GM12875 (cell line): Measurements from ENCODE around the gene HABP2.

Source experiments
- H3K4me3 ChIP-seq: one replicate; pipeline ENCODE4 v1.5.1; 2011; ENCODE audit warnings: low read depth, low read length, control low read depth
- TF ChIP-seq, protein P1 (sequence below): IDR thresholded peaks from 2 replicates; pipeline ENCODE4 v1.5.1; 2011; ENCODE audit warnings: low read depth, mild to moderate bottlenecking, control low read depth, inconsistent platforms, low read length, moderate library complexity, borderline replicate concordance; ENCODE audit not compliant: insufficient read depth

Gene HABP2

DNA sequence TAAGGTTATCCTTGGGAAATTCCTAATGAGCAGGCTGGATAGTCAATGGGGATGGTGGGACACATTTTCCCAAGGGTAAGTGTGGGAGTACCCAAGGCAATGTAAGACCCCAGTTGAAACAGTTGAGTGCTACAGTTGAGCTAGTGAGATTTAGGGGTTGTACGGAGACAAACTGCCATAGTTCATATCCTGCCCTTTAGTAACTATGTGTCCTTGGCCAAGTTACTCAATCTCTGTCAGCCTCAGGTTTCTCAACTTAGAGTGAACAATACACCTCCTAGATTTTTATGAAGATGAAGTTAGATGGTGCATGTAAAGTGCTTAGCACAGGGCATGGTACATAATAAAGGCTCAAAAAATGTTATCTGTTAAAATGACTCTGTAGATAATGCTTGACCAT, 20.5 kb downstream of the HABP2 start:
- TF ChIP-seq, protein P1, sequence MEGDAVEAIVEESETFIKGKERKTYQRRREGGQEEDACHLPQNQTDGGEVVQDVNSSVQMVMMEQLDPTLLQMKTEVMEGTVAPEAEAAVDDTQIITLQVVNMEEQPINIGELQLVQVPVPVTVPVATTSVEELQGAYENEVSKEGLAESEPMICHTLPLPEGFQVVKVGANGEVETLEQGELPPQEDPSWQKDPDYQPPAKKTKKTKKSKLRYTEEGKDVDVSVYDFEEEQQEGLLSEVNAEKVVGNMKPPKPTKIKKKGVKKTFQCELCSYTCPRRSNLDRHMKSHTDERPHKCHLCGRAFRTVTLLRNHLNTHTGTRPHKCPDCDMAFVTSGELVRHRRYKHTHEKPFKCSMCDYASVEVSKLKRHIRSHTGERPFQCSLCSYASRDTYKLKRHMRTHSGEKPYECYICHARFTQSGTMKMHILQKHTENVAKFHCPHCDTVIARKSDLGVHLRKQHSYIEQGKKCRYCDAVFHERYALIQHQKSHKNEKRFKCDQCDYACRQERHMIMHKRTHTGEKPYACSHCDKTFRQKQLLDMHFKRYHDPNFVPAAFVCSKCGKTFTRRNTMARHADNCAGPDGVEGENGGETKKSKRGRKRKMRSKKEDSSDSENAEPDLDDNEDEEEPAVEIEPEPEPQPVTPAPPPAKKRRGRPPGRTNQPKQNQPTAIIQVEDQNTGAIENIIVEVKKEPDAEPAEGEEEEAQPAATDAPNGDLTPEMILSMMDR = no peak

DNA sequence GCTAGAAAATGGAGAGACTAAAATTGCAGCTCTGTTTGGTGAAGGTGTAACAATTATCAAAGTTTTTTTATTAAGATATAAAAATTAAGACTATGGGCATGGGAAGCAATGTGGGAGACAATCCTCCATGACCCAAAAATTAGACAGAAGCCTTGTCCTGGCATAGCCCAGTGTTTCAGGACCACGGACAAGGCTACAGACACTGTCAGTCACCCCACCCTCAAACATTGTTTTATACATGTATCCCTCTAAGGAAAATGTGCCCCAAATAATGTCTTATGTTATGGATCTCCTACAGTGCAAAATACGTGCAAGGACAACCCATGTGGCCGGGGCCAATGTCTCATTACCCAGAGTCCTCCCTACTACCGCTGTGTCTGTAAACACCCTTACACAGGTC, 24.0 kb downstream of the HABP2 start:
- TF ChIP-seq, protein P1 = no peak
- no peak overlapping the region for H3K4me3 ChIP-seq

More for the DNA sequence above, 20.5 kb downstream of the HABP2 start:
- no peak overlapping the region for H3K4me3 ChIP-seq

DNA sequence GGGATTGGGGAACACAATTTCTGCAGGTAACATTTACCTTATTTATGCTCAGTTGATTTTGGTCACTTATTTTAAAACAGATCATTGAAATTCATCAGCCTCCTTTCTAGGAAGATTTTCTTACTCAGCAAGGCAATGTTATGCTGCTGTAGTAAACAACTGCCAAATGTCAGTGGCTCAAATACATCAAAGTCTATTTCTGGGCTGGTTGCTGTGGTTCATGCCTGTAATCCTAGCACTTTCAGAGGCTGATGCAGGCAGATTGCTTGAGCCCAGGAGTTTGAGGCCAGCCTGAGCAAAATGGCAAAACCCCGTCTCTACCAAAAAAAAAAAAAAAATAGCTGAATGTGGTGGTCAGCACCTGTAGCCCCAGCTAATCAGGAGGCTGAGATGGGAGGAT, 25.9 kb downstream of the HABP2 start:
- no peak overlapping the region for H3K4me3 ChIP-seq
- TF ChIP-seq, protein P1 = no peak

DNA sequence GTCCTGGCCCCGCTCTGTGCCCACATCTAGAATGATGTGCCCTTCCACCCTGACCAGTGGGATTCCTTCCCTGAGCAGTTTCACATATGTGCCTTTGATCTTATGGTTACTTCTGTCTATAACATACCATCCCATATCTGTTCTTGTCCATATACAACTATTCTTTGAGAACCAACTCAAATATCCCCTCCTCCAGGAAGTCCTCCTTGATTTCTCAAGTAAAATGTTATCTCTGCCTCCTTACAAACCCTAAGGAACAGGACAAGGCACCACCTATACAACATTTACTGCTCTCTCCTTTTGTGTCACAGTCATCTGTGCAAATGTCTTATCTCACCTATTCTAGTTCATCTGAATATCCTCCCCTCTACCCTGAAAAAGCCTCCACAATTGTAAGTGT, 28.2 kb downstream of the HABP2 start:
- TF ChIP-seq, protein P1 = no peak
- H3K4me3 ChIP-seq = no peak overlapping the region

DNA sequence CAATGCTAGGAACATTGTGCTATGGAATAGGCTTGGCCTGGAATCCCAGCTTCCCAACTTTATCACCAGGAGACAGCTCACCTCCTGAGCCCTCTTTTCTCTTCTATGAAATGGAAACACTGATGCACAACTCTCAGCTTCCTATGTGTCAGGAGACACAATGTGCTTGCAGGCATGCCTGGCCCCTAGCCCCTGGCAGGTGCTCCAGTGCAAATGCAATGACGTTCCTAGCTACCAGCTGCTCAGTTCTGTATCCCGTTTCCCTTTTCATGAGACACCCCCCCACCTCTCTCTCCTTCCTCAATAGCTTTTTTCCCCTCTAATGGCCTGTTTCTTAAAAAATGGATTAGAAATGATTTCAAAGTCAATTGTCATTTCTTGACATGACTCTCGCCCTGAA, 30.7 kb downstream of the HABP2 start:
- TF ChIP-seq, protein P1 = no peak
- H3K4me3 ChIP-seq = no peak overlapping the region

DNA sequence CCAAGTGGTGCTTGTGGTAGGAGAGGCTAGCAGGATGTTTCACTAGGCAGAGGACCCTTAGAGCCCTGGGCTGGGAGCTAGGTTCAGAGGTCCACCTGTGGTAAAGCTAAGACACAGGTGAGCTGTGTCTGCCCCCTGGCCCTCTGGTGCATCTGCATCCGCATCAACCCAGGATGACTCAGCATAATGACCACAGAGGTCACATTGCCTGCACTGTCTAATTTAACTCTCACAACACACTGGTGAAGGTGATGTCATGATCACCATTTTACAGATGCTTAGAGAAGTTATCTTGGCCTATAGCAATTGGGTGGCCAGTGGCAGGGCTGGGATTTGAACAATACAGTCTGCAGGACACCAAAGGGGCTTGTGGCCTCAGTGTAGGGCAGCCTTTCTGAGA, 33.1 kb downstream of the HABP2 start:
- TF ChIP-seq, protein P1 = no peak
- H3K4me3 ChIP-seq = no peak overlapping the region

DNA sequence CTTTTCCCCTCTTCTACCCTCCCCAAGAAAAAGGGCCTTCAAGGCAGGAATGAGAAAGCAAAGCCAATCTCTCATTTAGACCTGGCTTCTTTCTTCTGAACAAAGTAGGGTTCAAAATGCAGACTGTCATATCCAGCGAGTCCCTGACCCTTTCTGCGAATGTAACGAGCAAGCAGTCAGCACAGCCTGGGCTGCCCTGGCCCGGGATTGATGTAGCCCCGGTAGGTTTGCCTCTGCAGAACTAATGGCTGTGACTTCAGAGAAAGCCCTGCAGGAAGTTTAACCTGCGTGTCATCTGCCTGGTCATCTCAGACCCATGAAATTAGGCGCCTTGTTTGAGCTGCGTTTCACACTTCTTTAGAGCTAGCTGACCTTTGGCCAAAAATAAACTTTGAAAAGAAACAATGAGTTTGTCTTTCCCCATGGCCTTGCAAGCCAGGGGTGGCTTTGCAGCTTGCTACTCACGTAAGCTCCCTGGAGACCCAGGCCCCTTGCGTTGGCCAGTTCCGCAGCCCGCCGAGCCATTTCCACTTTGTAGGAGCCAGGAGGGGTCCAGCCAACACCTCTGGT, 36.4 kb downstream of the HABP2 start:
- TF ChIP-seq, protein P1 = no peak
- H3K4me3 ChIP-seq = no peak overlapping the region
